Lung (tissue), 12 donors: ENCODE results near the gene PIAS2. TPM values are rescaled to one million over a fixed set of nuclear protein-coding genes. Genes with fewer than 3 reads are reported as not detected.

Source experiments
- ATAC-seq: fragments of 200-7000 bp; cut with Tn5 transposase; one replicate; pipeline ENCODE4 v1.9.1; 2020; ENCODE audit warnings: moderate number of reproducible peaks; ENCODE audit not compliant: insufficient read depth, low FRiP score
- DNase-seq, 3 donors: peaks; one replicate each; pipeline ENCODE4 v3.0.0-alpha.2; 2013 to 2017
- H3K27ac ChIP-seq, 2 donors: one replicate each; pipeline ENCODE4 v1.5.1; 2013; ENCODE audit warnings: mild to moderate bottlenecking in 2 of 2, moderate library complexity in 2 of 2, control low read depth in 1 of 2, inconsistent platforms in 1 of 2, low read depth in 1 of 2, low read length in 1 of 2
- H3K27me3 ChIP-seq, 3 donors: one replicate each; pipeline ENCODE4 v1.5.1; 2013; ENCODE audit warnings: low read length in 2 of 3; ENCODE audit not compliant: control insufficient read depth in 3 of 3, insufficient read depth in 3 of 3
- H3K36me3 ChIP-seq, 4 donors: one replicate each; pipeline ENCODE4 v1.5.1; 2013; ENCODE audit warnings: low read length in 4 of 4, mild to moderate bottlenecking in 1 of 4, moderate library complexity in 1 of 4; ENCODE audit not compliant: control insufficient read depth in 4 of 4, insufficient read depth in 4 of 4
- H3K4me1 ChIP-seq, 5 donors: one replicate each; pipeline ENCODE4 v1.5.1; 2013; ENCODE audit warnings: low read length in 5 of 5, mild to moderate bottlenecking in 2 of 5, moderate library complexity in 1 of 5; ENCODE audit not compliant: control insufficient read depth in 5 of 5, insufficient read depth in 5 of 5
- H3K4me3 ChIP-seq: one replicate; pipeline ENCODE4 v1.5.1; 2013; ENCODE audit warnings: mild to moderate bottlenecking, control low read depth, moderate library complexity
- H3K9ac ChIP-seq, 2 donors: one replicate each; pipeline ENCODE4 v1.5.1; 2013; ENCODE audit warnings: low read length in 2 of 2, control low read depth in 1 of 2; ENCODE audit not compliant: insufficient read depth in 1 of 2
- H3K9me3 ChIP-seq, 4 donors: one replicate each; pipeline ENCODE4 v1.5.1; 2013; ENCODE audit warnings: low read length in 3 of 4, mild to moderate bottlenecking in 1 of 4, moderate library complexity in 1 of 4; ENCODE audit not compliant: control insufficient read depth in 4 of 4, insufficient read depth in 3 of 4
- CTCF ChIP-seq: IDR thresholded peaks from 2 replicates; pipeline ENCODE4 v1.5.1; 2012; ENCODE audit warnings: mild to moderate bottlenecking; ENCODE audit errors: control extremely low read depth, extremely low read depth
- WGBS, 2 donors: extraction: QIAGEN DNeasy Blood & Tissue Kit; methylation state at CpG; one replicate each; pipeline ENCODE4 v1.1.7; 2013; 5-methylcytosine and 5-hydroxymethylcytosine counted together
- polyA plus RNA-seq, 2 donors: library from polyadenylated mRNA; stranded (reverse); fragments of 200-250 nt; gene quantifications; one replicate each; pipeline ENCODE4 v1.2.1, GENCODE V29; 2013
- total RNA-seq, 2 donors: library from RNA; depleted of rRNA in 1 of 2; stranded (reverse); fragments of >200 nt in 1 of 2; gene quantifications; one replicate each; pipeline ENCODE4 v1.2.1, GENCODE V29; 2014 to 2021
- donor health status: control.
- donor health status: control.
- donor health status: Bipolar disorder and iron deficiency.
- donor health status: healthy.
- donor health status: DM: yes; HTN: yes; CAD: no.

Gene PIAS2
- total and polyA plus RNA-seq, 4 donors, result 4.2 to 47.6 (median 18.0) TPM

- TF ChIP-seq CTCF, result no peak
- Histone ChIP-seq H3K4me3 (no peak overlapping the region), H3K27me3 (peaks cover 0 to 33% (median 21%) of the 10 kb centered on the region in 3 donors)
Measured at GRCh38 chr18:46764586-46764985, 152.7 kb downstream of the PIAS2 start.

GRCh38 chr18:46761059-46761769 lies 156.1 kb downstream of the PIAS2 start:
- Histone ChIP-seq H3K36me3 (no peaks in the 10 kb centered on the region), H3K9me3 (peaks cover 0 to 5% (median 0%) of the 10 kb centered on the region in 4 donors), H3K27ac (no peak overlapping the region), H3K4me3 (no peak overlapping the region), H3K9ac (no peak overlapping the region), H3K27me3 (peaks cover 9 to 57% (median 45%) of the 10 kb centered on the region in 3 donors), H3K4me1 (peaks cover 0 to 21% (median 8%) of the 10 kb centered on the region in 5 donors)
- peak in 2 of 3 donors; percentile 68 to 81 for DNase-seq
- no peak for TF ChIP-seq CTCF
- 45 to 76% methylated on average over 2 of the region's 2 CpGs for WGBS, 2 donors
- no peak for ATAC-seq

More at GRCh38 chr18:46764586-46764985, 152.7 kb downstream of the PIAS2 start:
- 85 to 90% methylated on average over 2 of the region's 2 CpGs for WGBS, 2 donors
- Histone ChIP-seq H3K4me1 (peaks cover 0 to 8% (median 5%) of the 10 kb centered on the region in 5 donors), H3K36me3 (no peaks in the 10 kb centered on the region), H3K27ac (no peak overlapping the region), H3K9me3 (peaks cover 0 to 1% (median 0%) of the 10 kb centered on the region in 4 donors), H3K9ac (no peak overlapping the region)
- no peak for ATAC-seq
- no peak for DNase-seq

GRCh38 chr18:46759890-46760289 lies 157.4 kb downstream of the PIAS2 start:
- no peak overlapping the region for H3K9ac ChIP-seq
- peaks cover 0 to 5% (median 0%) of the 10 kb centered on the region in 4 donors for H3K9me3 ChIP-seq
- no peak for ATAC-seq
- DNase-seq, result peak in 1 of 3 donors; percentile 50
- H3K27me3 ChIP-seq, result peaks cover 11 to 69% (median 56%) of the 10 kb centered on the region in 3 donors
- no peak overlapping the region for H3K4me3 ChIP-seq
- H3K36me3 ChIP-seq, result no peaks in the 10 kb centered on the region
- TF ChIP-seq CTCF, result no peak
- WGBS, 2 donors, result 32 to 37% methylated on average over 6 of the region's 6 CpGs
- H3K4me1 ChIP-seq, result peaks cover 0 to 23% (median 8%) of the 10 kb centered on the region in 5 donors
- no peak overlapping the region for H3K27ac ChIP-seq
